NCI-H69 (cell line): ENCODE data around the gene TEK.

Source experiments
- DNase-seq: peaks from one replicate; lab custom pipeline; 2025; lab: John Stamatoyannopoulos, UW

TEK gene

GRCh38 chr9:27227192-27227591 is 118.2 kb downstream of the TEK start:
- no peak for DNase-seq

- peak; percentile 47 for DNase-seq
Measured at GRCh38 chr9:27239648-27240047, 130.6 kb downstream of the TEK start.

GRCh38 chr9:27247756-27248155 is 138.7 kb downstream of the TEK start:
- DNase-seq, result peak; percentile 62

- no peak for DNase-seq
Measured at GRCh38 chr9:27248702-27249101, 139.7 kb downstream of the TEK start.

GRCh38 chr9:27258662-27259061 is 149.6 kb downstream of the TEK start:
- DNase-seq, result no peak

- no peak for DNase-seq
Measured at GRCh38 chr9:27260789-27261516, 151.9 kb downstream of the TEK start.

GRCh38 chr9:27261517-27262211 is 152.6 kb downstream of the TEK start:
- DNase-seq, result peak; percentile 57

- no peak for DNase-seq
Measured at GRCh38 chr9:27272103-27272502, 163.1 kb downstream of the TEK start.

- no peak for DNase-seq
Measured at GRCh38 chr9:27273186-27273585, 164.2 kb downstream of the TEK start.

- peak; percentile 71 for DNase-seq
Measured at GRCh38 chr9:27276193-27277030, 167.4 kb downstream of the TEK start.

- DNase-seq, result no peak
Measured at GRCh38 chr9:27278374-27278773, 169.3 kb downstream of the TEK start.

- DNase-seq, result no peak
Measured at GRCh38 chr9:27279611-27280010, 170.6 kb downstream of the TEK start.
